GM19467 (cell line): ENCODE results near the gene PDE4A.
"Not testable (repeated sequence)": the region's sequence is repeated elsewhere in the genome, so short reads cannot be mapped to it uniquely, and the experiment has no call there.

Experiments
- ATAC-seq: cut with Tn5 transposase; IDR thresholded peaks from one replicate; pipeline ENCODE4 v1.9.1; 2021; ENCODE audit warnings: mild to moderate bottlenecking, moderate library complexity; ENCODE audit not compliant: unreplicated experiment

Gene PDE4A

GRCh38 chr19:10403137-10404021 is 17.0 kb upstream of the PDE4A start, which contains the start of gene CDC37:
TSS of gene CDC37 (minus strand) at chr19:10403542. CDS start at chr19:10403479, 63 bp downstream.
- peak; percentile 76 for ATAC-seq

DNA sequence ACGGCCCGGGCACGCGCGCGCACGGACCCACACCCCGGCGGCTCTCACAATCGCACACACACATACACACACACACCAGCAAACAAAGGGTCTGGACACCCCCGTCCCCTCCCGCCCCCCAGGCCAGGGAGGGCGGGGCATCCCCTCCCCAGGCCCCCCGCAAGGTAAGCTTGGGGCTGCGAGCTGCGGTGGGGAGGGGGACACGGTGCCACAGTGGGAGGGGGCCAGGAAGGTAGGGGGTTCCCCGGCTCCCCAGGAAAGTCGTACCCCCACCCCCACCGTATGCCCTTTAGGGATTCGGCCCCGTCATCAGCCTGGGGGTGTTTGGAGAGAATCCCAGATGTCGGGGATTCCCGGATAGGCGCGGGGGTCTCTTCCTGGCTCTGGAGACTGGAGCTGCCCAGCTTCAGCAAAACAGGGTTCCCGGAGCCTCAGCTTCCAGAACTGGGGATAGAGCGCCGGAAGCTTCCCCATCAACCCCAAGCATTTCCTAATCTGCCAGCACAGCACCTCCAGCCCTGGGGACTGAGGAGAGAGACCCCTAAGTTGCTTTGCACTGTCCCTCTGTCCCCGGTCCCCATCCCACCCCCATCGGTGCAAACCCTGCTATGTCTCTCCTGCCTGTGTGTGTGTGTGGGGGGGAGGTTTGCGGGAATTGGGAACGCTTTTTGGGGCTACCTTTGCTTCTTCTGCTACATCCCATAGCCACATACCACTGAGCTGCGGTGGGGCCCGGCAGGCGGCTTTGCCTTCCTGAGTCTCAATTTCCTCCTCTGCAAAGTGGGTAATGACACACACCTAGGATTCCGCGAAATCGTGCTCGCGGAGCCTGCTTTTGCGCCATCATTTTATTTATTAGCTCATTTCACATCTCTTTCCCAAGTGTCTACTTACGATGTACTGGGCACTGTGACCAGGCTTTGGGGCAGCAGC is 15.2 kb upstream of the PDE4A start:
- ATAC-seq = no peak

- no peak for ATAC-seq
These were observed 14.1 kb upstream of the PDE4A start for GRCh38 chr19:10406191-10406590.

DNA sequence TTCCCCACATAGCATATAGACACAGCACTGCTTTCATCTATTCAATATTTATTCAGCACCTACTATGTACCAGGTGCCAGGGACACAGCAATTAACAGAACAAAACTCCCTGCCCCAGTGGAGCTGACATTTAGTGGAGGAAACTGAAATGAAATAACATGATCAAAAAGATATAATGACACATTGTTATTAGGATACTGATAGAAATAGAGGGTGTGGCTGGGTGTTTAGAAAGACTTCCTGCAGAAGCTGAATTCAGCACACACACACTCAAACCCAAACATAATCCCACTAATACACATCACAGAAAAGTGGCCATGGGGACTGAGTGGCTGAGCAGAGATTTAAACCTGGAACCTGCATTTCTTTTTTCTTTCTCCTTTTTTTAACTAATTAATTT is 13.2 kb upstream of the PDE4A start:
- ATAC-seq = no peak

- ATAC-seq = no peak
These were observed 11.6 kb upstream of the PDE4A start for GRCh38 chr19:10408511-10409283.

GRCh38 chr19:10411224-10411623 is 9.1 kb upstream of the PDE4A start:
- ATAC-seq = not testable (repeated sequence)

GRCh38 chr19:10412257-10412977 is 7.9 kb upstream of the PDE4A start:
- ATAC-seq = peak; percentile 49

DNA sequence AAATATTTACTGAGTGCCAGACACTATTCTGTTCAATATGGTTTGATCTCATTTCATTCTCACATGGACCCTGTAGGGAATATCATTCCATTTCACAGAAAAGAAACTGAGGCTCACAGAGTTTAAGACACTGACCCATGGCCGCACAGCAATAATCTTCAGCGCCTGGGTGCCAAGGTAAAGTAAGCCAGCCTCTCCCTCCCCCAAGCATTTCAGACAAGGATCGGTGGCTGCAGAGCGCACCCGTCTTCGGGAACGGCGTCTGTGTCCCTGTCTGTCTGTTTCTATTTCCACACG is 4.3 kb upstream of the PDE4A start:
- no peak for ATAC-seq

GRCh38 chr19:10416380-10417257 is 3.7 kb upstream of the PDE4A start:
- peak; percentile 47 for ATAC-seq

DNA sequence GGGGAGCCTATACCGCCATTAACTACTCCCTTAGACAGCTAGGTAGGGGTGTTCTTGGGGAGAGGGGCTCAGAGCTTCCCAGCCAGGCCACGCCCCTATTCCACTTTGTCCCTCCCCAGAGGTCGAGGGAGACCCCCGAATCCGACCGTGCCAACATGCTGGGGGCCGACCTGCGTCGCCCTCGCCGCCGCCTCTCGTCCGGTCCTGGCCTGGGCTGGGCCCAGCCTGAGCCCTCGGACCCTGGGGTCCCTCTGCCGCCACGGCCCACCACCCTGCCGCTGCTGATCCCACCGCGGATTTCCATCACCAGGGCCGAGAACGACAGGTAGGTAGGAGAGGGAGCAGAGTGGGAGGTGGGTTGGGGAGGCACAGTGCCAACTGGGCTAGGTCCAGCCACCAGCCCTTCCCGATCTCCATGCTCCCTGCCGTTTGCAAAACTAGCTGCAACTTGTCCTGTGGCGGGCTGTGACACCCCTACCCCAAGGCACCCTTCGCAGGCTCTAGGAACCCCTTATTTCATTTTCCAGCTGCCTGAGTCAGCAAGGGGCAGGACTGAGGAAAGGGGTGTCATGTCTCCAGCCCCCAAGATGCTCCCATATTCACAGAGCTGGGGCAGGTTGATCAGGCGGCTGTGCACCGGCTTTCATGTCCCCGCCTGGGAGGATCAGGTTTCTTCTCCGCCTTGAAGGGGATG is 2.6 kb upstream of the PDE4A start:
- ATAC-seq = no peak

DNA sequence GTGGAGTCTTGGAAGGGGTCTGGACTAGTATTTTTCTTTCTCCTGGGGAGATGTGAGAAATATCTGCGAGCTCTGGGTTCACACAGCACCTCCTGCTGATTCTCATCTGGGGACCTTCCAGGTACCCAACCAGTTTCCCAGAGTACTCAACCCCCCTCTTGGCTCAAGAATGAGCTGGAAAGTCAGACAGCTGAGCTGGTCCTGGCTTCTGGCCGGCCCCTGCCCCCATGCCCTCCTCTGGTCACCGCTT is 2.2 kb upstream of the PDE4A start:
- ATAC-seq = no peak

DNA sequence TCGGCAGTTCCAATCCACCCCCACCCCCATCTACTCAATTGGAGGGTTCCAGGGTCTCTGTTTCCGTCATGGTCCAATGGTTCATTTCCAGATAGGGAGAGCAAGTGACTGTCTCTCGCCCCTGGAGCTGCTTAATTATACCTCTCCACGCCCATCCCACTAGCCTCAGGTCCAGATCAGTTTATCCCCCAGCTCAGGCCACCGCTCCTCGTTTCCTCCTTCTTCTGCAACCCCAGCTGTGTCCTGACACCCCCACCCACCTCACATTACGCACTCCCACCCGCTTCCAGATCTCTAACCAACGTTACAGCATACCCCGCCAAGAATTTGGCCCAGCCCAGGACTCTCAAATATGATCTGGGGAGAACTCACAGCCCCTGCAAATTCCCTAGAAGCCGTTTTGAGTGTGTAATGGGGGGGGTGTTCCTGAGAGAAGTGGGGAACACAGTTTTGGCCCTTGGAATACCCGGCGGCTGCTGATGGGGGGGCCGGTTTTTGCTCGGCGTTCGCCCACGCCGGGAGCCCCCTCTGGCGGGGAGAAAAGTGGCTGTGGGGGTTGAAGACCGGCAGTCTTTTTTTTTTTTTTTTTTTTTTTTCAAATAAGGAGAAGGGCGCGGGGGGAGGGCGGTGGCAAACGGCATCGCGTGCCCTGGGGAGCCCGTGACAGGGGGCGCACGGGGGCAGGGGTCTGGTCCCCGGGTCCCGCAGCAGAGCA is 1.7 kb upstream of the PDE4A start:
- ATAC-seq = no peak

- no peak for ATAC-seq
These were observed 1.1 kb upstream of the PDE4A start for GRCh38 chr19:10419200-10419645.

DNA sequence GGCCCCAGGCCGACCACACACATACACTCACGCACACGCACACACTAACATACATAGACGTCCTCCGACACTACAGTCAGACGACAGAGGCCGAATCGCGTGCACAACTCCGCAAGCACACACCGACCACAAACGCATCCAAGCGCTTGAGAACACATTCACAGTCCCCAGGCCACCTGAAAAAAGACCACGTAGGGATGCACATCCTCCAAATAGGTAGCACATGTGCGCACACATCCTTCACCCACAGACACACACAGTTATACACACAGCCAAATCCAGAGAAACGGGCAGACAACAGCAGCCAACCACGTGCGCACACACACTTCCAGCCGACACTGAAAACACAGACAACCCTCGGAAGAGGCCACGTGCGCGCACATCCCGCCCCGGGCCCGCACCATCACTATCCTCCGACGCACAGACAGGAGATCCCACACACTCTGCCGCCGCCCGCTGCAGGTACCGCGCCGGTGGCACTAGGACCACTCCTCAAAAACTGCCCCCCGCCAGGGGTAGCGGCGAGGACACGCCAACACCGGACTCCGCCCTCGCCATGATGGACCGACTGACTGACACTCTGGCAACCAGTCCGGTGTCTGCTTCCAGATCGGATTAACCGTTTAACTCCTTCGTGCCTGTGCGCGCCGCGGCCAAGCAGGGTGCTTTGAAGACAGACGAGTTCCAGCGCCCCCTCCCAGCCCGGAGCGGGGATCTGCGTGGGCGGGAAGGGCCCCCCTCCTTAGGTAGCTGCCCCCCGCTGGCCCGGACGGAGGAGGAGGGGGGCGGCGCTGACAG is 493 bp upstream of the PDE4A start:
- no peak for ATAC-seq

GRCh38 chr19:10421240-10422045 is 1.1 kb downstream of the PDE4A start:
- no peak for ATAC-seq

GRCh38 chr19:10422046-10422461 is 1.7 kb downstream of the PDE4A start:
- no peak for ATAC-seq

DNA sequence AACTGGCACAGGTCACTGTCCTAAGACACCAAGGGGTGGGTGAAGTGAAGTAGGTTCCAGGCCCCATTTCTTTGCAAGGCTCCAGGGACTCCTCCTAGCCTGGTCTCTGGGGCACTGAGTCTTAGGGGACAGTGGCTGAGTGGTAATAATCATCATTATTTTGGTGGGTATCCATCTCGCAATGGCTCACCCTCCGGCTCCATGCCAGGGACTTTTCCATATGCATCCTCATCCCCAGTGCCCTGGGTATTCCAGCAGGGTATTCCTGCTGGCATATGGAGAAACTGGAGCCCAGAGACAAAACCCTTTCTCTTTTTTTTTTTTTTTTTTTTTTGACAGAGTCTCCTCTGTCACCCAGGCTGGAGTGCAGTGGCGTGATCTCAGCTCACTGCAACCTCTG is 2.5 kb downstream of the PDE4A start:
- no peak for ATAC-seq
